ENCODE measurements around the gene USP43. TPM values are rescaled to one million over a fixed set of nuclear protein-coding genes. Genes with fewer than 3 reads are reported as not detected.

The USP43 gene
- total RNA-seq, 2 experiments from 2014 or later: 0.08 to 0.17 TPM

DNA sequence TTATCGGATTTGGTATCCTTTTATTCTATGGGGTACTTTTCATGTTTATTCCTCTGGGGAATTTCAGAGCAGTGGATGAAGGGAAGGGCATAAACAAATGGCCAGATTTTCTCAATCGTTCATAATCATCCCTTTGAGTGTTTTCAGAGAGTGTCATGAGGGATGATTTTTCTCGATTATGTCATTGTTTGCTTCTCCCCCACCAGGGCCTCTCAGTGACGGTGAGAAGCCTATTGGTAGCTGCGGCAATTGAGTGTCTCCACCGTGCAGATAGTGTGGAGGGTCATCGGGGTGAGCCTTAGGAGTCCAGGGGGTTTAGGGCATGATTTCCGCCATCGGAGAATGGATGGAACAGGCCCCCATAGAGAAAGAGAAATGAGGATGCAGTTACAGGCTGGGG is 57.2 kb downstream of the USP43 start:
- Histone ChIP-seq H3K9me3 (ENCODE audit: control insufficient read depth in 1 of 2, insufficient read depth in 1 of 2, low read length in 2 of 2) (peaks cover 0 to 6% of the 10 kb centered on the region in 2 experiments), H3K4me1 (ENCODE audit: insufficient read depth, low read length) (no peaks in the 10 kb centered on the region), H3K27ac (ENCODE audit: low read depth in 1 of 2, low read length in 2 of 2) (no peak overlapping the region), H3K27me3 (ENCODE audit: control insufficient read depth in 1 of 2, insufficient read depth in 2 of 2, low read length in 2 of 2) (no peaks in the 10 kb centered on the region), H3K4me3 (ENCODE audit: low read length) (no peak overlapping the region), H3K36me3 (ENCODE audit: insufficient read depth, low read length) (no peaks in the 10 kb centered on the region)
- no peak for ATAC-seq (ENCODE audit: poor library complexity)
- no peak for TF ChIP-seq CTCF (IDR thresholded peaks at IDR 0.05)
- intact Hi-C loops (cut with DNase I, micrococcal nuclease): no loop called here
- H3K27ac Mint-ChIP-seq: no peak overlapping the region
- no peaks in the 10 kb centered on the region for H3K36me3 Mint-ChIP-seq (ENCODE audit: low read depth)
- no peaks in the 10 kb centered on the region for H3K9me3 Mint-ChIP-seq
- no peak for DNase-seq
- ChIA-PET POLR2A (no interaction called here), CTCF (no interaction called here)
- no peak overlapping the region for H3K4me3 Mint-ChIP-seq
- H3K4me1 Mint-ChIP-seq (ENCODE audit: low read depth): no peaks in the 10 kb centered on the region
- peaks cover 4% of the 10 kb centered on the region for H3K27me3 Mint-ChIP-seq

GRCh38 chr17:9702914-9703780 is 57.8 kb downstream of the USP43 start:
- Mint-ChIP-seq H3K27me3 (peaks cover 4% of the 10 kb centered on the region), H3K4me3 (no peak overlapping the region), H3K9me3 (no peaks in the 10 kb centered on the region), H3K27ac (no peak overlapping the region), H3K36me3 (ENCODE audit: low read depth) (no peaks in the 10 kb centered on the region), H3K4me1 (ENCODE audit: low read depth) (no peaks in the 10 kb centered on the region)
- intact Hi-C loops (cut with DNase I, micrococcal nuclease): no loop called here
- Histone ChIP-seq H3K36me3 (ENCODE audit: insufficient read depth, low read length) (no peaks in the 10 kb centered on the region), H3K27me3 (ENCODE audit: control insufficient read depth in 1 of 2, insufficient read depth in 2 of 2, low read length in 2 of 2) (no peaks in the 10 kb centered on the region), H3K4me3 (ENCODE audit: low read length) (no peak overlapping the region), H3K9me3 (ENCODE audit: control insufficient read depth in 1 of 2, insufficient read depth in 1 of 2, low read length in 2 of 2) (peaks cover 0 to 6% of the 10 kb centered on the region in 2 experiments), H3K4me1 (ENCODE audit: insufficient read depth, low read length) (no peaks in the 10 kb centered on the region), H3K27ac (ENCODE audit: low read depth in 1 of 2, low read length in 2 of 2) (no peak overlapping the region)
- no peak for TF ChIP-seq CTCF (IDR thresholded peaks at IDR 0.05)
- POLR2A ChIA-PET: no interaction called here
- CTCF ChIA-PET: no interaction called here
- DNase-seq: no peak
- no peak for ATAC-seq (ENCODE audit: poor library complexity)

- CTCF ChIA-PET: no interaction called here
- Histone ChIP-seq H3K9me3 (ENCODE audit: control insufficient read depth in 1 of 2, insufficient read depth in 1 of 2, low read length in 2 of 2) (peaks cover 0 to 6% of the 10 kb centered on the region in 2 experiments), H3K4me1 (ENCODE audit: insufficient read depth, low read length) (no peaks in the 10 kb centered on the region), H3K36me3 (ENCODE audit: insufficient read depth, low read length) (no peaks in the 10 kb centered on the region), H3K4me3 (ENCODE audit: low read length) (no peak overlapping the region), H3K27me3 (ENCODE audit: control insufficient read depth in 1 of 2, insufficient read depth in 2 of 2, low read length in 2 of 2) (no peaks in the 10 kb centered on the region), H3K27ac (ENCODE audit: low read depth in 1 of 2, low read length in 2 of 2) (no peak overlapping the region)
- intact Hi-C loops (cut with DNase I, micrococcal nuclease): no loop called here
- Mint-ChIP-seq H3K27me3 (peaks cover 4% of the 10 kb centered on the region), H3K4me3 (no peak overlapping the region), H3K36me3 (ENCODE audit: low read depth) (no peaks in the 10 kb centered on the region), H3K4me1 (ENCODE audit: low read depth) (no peaks in the 10 kb centered on the region), H3K27ac (no peak overlapping the region), H3K9me3 (no peaks in the 10 kb centered on the region)
- no peak for DNase-seq
- ATAC-seq (ENCODE audit: poor library complexity): no peak
- POLR2A ChIA-PET: no interaction called here
- no peak for TF ChIP-seq CTCF (IDR thresholded peaks at IDR 0.05)
These were observed 58.4 kb downstream of the USP43 start for GRCh38 chr17:9703781-9704082.
